Testis (tissue), 2 donors: ENCODE data around the gene GABARAPL1.

Experiments
- POLR2A ChIP-seq: fragments of 450-650 bp; IDR thresholded peaks from one replicate; pipeline ENCODE4 v1.6.1; 2017; ENCODE audit warnings: antibody characterized with exemption, mild to moderate bottlenecking, moderate library complexity
- TF ChIP-seq, protein P1 (sequence below), 3 experiments: fragments of 450-650 bp in 2 of 3; fragments of 200-600 bp in 1 of 3; sonication (generic) in 1 of 3; IDR thresholded peaks; one replicate each; pipeline ENCODE4 v1.5.1; 2016 to 2019; ENCODE audit warnings: antibody characterized with exemption in 3 of 3, mild to moderate bottlenecking in 2 of 3, moderate library complexity in 1 of 3

DNA sequence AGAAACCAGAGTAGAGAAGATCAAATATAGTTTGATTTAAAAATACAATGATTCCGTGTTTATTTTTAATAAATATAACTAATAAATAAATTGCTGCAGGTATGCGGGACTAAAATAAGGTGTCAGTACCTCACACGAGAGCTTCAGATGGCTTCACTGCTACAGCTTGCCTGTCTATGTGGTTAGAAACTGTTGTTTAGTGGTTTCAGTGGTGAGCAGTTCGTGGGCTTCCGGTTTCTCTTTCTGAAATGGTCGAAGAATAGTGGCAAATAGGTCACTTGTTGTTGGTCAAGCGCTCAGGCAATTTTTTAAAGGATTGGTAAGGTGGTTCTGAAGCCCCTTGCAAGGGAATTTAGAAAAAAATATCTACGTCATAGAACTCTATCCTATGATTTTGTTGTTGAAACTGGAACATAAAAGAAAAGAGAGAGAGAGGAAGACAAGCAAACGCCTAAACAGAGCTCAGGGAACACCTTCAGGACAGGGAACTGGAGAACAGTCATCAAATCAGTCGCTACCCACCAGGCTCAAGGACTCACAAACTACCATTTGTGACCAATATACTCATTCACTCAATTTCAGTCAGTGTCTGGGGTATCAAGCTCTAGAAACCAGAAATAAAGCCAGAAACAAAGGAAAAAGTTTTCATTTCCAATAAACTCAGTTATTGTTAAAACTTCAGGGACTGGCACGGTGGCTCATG is 31.3 kb downstream of the GABARAPL1 start:
- TF ChIP-seq, protein P1, sequence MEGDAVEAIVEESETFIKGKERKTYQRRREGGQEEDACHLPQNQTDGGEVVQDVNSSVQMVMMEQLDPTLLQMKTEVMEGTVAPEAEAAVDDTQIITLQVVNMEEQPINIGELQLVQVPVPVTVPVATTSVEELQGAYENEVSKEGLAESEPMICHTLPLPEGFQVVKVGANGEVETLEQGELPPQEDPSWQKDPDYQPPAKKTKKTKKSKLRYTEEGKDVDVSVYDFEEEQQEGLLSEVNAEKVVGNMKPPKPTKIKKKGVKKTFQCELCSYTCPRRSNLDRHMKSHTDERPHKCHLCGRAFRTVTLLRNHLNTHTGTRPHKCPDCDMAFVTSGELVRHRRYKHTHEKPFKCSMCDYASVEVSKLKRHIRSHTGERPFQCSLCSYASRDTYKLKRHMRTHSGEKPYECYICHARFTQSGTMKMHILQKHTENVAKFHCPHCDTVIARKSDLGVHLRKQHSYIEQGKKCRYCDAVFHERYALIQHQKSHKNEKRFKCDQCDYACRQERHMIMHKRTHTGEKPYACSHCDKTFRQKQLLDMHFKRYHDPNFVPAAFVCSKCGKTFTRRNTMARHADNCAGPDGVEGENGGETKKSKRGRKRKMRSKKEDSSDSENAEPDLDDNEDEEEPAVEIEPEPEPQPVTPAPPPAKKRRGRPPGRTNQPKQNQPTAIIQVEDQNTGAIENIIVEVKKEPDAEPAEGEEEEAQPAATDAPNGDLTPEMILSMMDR (IDR thresholded peaks at IDR 0.05), result no peak
- TF ChIP-seq POLR2A, result no peak
